Measurements from ENCODE around the gene KATNAL1. TPM values are rescaled to one million over a fixed set of nuclear protein-coding genes. Genes with fewer than 3 reads are reported as not detected.

The KATNAL1 gene
- total RNA-seq, 1 experiment from 2014 or later: 11.2 TPM

DNA sequence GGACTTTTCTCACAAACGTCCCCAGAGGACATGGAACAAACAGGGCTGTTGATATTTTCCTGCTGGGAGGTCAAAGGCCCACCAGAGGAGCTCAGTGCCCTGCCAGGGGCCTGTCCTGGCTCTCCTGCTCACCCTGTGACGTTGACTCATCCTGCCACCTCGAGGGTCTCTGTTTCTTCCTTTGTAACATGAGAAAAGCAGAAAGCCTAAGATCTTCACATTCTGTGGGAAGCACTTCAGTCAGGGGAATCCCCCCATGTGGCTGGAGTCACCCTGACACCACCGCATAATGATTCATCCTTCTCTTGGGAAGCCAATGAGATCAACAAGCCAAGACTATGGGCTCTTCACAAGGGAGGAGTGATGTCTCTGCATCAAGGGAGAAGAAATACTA, 147.9 kb downstream of the KATNAL1 start:
- DNase-seq: no peak
- no peaks in the 10 kb centered on the region for H3K27me3 ChIP-seq (ENCODE audit: insufficient read depth, low read length)
- no peak overlapping the region for H3K9ac ChIP-seq (ENCODE audit: extremely low read depth, insufficient read length, low read length)
- H3K56ac ChIP-seq (ENCODE audit: insufficient read length, low read depth, low read length): no peak overlapping the region
- no peak overlapping the region for H2BK120ac ChIP-seq (ENCODE audit: low read depth, low read length, poor library complexity, severe bottlenecking)
- H3K27me3 Mint-ChIP-seq (ENCODE audit: low read depth): no peaks in the 10 kb centered on the region
- no peaks in the 10 kb centered on the region for H4K20me1 ChIP-seq (ENCODE audit: control insufficient read depth, insufficient read depth, insufficient read length)
- H3K4me2 ChIP-seq (ENCODE audit: insufficient read depth, insufficient read length, low read length): no peak overlapping the region
- no peak overlapping the region for H4K8ac ChIP-seq (replicated peaks; ENCODE audit: insufficient read length, low read depth, low read length)
- no peak overlapping the region for H2AFZ ChIP-seq (ENCODE audit: low read length)
- TF ChIP-seq, protein P1, sequence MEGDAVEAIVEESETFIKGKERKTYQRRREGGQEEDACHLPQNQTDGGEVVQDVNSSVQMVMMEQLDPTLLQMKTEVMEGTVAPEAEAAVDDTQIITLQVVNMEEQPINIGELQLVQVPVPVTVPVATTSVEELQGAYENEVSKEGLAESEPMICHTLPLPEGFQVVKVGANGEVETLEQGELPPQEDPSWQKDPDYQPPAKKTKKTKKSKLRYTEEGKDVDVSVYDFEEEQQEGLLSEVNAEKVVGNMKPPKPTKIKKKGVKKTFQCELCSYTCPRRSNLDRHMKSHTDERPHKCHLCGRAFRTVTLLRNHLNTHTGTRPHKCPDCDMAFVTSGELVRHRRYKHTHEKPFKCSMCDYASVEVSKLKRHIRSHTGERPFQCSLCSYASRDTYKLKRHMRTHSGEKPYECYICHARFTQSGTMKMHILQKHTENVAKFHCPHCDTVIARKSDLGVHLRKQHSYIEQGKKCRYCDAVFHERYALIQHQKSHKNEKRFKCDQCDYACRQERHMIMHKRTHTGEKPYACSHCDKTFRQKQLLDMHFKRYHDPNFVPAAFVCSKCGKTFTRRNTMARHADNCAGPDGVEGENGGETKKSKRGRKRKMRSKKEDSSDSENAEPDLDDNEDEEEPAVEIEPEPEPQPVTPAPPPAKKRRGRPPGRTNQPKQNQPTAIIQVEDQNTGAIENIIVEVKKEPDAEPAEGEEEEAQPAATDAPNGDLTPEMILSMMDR (conservative IDR thresholded peaks at IDR 0.05): no peak
- H3K14ac ChIP-seq (ENCODE audit: insufficient read depth, low read length): no peak overlapping the region
- peaks cover 2 to 11% (median 4%) of the 10 kb centered on the region in 3 experiments for H3K36me3 Mint-ChIP-seq (ENCODE audit: insufficient read depth in 1 of 3, low read depth in 3 of 3)
- H3K4me1 Mint-ChIP-seq: peaks cover 13 to 17% of the 10 kb centered on the region in 2 experiments
- no peak overlapping the region for H2AK5ac ChIP-seq (ENCODE audit: insufficient read length, low read length)
- H2BK12ac ChIP-seq (ENCODE audit: insufficient read length, low read depth, low read length): no peak overlapping the region
- H2BK5ac ChIP-seq (ENCODE audit: insufficient read length, low read length): no peak overlapping the region
- H3K9me3 Mint-ChIP-seq: peaks cover 8 to 12% of the 10 kb centered on the region in 2 experiments; a peak in 3 of 5 replicates
- H3K4ac ChIP-seq (ENCODE audit: low read depth, low read length): no peak overlapping the region
- no peak overlapping the region for H3K23ac ChIP-seq (ENCODE audit: insufficient read length, low read depth, low read length)
- H3K4me3 Mint-ChIP-seq: no peak overlapping the region
- H3K23me2 ChIP-seq (ENCODE audit: insufficient read length, low read depth, low read length, poor library complexity, severe bottlenecking): no peaks in the 10 kb centered on the region
- H3K4me1 ChIP-seq (ENCODE audit: insufficient read depth, low read length): peaks cover 4% of the 10 kb centered on the region; the same call in 1 of the 2 replicates
- H4K91ac ChIP-seq (ENCODE audit: insufficient read length, low read depth, low read length): no peak overlapping the region
- H3T11ph ChIP-seq (ENCODE audit: low read length): no peak overlapping the region
- H3K9me3 ChIP-seq (ENCODE audit: control insufficient read depth, low read depth, low read length): no peaks in the 10 kb centered on the region
- no peak overlapping the region for H4K5ac ChIP-seq (ENCODE audit: insufficient read length, low read depth, low read length)
- H3K18ac ChIP-seq (ENCODE audit: insufficient read length, low read depth, low read length): no peak overlapping the region
- no peaks in the 10 kb centered on the region for H3K79me1 ChIP-seq (ENCODE audit: insufficient read depth, low read depth, low read length, poor library complexity, severe bottlenecking)
- H2BK15ac ChIP-seq (ENCODE audit: low read depth, low read length): no peak overlapping the region
- H3K27ac Mint-ChIP-seq: no peak overlapping the region
- H3K27ac ChIP-seq (ENCODE audit: insufficient read length, low read depth, low read length): no peak overlapping the region
- WGBS (ENCODE audit: extremely low coverage, insufficient read length, low lambda C conversion rate): no CpG with 5 or more reads among the region's 4 CpGs
- H2BK20ac ChIP-seq (ENCODE audit: low read depth, low read length, poor library complexity, severe bottlenecking): no peak overlapping the region
- H3K79me2 ChIP-seq (ENCODE audit: insufficient read depth, low read length): no peaks in the 10 kb centered on the region
